Endometrial microvascular endothelial cells (primary cell): ENCODE results near the gene TMED3. TPM values are rescaled to one million over a fixed set of nuclear protein-coding genes. Genes with fewer than 3 reads are reported as not detected.

Source experiments
- in situ Hi-C: cut with HindIII; loops from 2 replicates; pipeline ENCODE4 v1.10.0; 2017; ENCODE audit warnings: low sequenced_read_pairs, low pct_unique_long_range_greater_than_20kb; ENCODE audit errors: inconsistent ontology term
- total RNA-seq: library from RNA; depleted of rRNA; stranded (reverse); fragments of >200 nt; gene quantifications from one replicate; pipeline ENCODE4 v1.2.3, GENCODE V29; 2015; ENCODE audit errors: inconsistent ontology term

The TMED3 gene
- total RNA-seq: 173 TPM

GRCh38 chr15:79310985-79311900, at the start of gene TMED3:
TSS of gene TMED3 (plus strand) at chr15:79311112. CDS start at chr15:79311250, 138 bp downstream.
- in situ Hi-C loops: no loop called here

- in situ Hi-C loops: no loop called here
These were observed 49.1 kb upstream of the TMED3 start for GRCh38 chr15:79261836-79262235.

DNA sequence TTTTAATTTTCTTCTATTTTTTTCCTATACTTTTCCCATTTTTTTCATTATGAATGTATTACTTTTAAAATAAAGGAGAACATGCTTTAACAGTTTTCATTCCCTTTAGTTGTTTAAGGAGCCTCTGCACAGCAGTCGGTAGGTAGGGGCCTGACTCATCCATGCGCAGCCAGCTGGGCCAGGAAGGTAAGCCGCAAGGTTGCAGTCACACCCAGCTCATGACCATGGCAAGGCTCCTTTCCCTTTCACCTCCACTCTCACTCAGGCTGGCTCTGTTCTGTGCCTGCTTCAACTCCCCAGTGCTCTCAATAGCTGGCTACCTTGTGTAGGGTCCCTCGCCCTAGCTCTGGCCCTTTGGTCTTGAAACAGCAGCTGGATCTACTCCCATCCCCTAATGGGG, 45.7 kb upstream of the TMED3 start:
- in situ Hi-C loops: no loop called here

GRCh38 chr15:79265987-79266579, 44.8 kb upstream of the TMED3 start:
- in situ Hi-C loops: no loop called here

- in situ Hi-C loops: no loop called here
These were observed 28.3 kb upstream of the TMED3 start, which contains the start of gene ANKRD34C for GRCh38 chr15:79282371-79283251. TSS of gene ANKRD34C (plus strand) at chr15:79282722. CDS start at chr15:79293285, 10,563 bp downstream.

GRCh38 chr15:79283252-79284048, 27.5 kb upstream of the TMED3 start:
- in situ Hi-C loops: no loop called here

- in situ Hi-C loops: no loop called here
These were observed 20.2 kb upstream of the TMED3 start for GRCh38 chr15:79290642-79291275.

- in situ Hi-C loops: no loop called here
These were observed 18.9 kb upstream of the TMED3 start for GRCh38 chr15:79292011-79292410.

GRCh38 chr15:79294075-79294474, 16.8 kb upstream of the TMED3 start:
- in situ Hi-C loops: no loop called here

GRCh38 chr15:79296583-79296982, 14.3 kb upstream of the TMED3 start:
- in situ Hi-C loops: no loop called here

DNA sequence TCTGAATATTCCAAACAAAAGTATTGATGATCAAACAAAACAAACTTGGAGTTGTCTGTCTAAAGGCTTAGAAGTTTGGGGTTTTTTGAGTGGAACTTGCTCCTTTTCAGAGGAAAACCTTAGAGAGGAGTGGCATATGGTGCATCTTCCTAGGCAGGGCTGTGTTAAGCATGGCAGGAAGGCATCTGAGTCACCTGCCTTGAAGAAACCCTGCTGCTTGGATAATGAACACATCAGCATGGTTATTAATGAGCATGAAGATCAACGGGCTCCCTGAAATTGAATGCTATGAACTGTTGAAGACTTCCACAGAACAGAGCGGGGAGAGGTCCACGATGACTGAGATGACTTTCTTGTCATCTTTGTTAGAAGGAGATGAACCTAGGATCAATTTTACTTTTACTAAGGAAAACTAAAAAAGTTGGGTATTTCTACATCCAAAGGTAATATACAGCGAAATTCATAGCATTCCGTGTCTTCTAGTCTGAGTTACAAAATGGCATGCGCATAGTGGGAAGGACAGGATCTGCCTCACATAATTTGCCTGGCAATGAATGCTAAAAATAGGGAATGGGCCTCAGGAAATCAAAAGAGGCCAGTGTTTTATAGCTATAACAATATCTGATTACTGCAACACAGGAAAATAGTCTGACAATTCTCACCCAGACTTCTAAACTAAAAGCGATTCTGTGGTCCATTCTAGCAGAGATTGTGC, 11.6 kb upstream of the TMED3 start:
- in situ Hi-C loops: no loop called here

- in situ Hi-C loops: no loop called here
These were observed 11.1 kb upstream of the TMED3 start for GRCh38 chr15:79299841-79300235.

GRCh38 chr15:79307251-79307650, 3.7 kb upstream of the TMED3 start:
- in situ Hi-C loops: no loop called here

GRCh38 chr15:79308874-79309273, 2.0 kb upstream of the TMED3 start:
- in situ Hi-C loops: no loop called here

DNA sequence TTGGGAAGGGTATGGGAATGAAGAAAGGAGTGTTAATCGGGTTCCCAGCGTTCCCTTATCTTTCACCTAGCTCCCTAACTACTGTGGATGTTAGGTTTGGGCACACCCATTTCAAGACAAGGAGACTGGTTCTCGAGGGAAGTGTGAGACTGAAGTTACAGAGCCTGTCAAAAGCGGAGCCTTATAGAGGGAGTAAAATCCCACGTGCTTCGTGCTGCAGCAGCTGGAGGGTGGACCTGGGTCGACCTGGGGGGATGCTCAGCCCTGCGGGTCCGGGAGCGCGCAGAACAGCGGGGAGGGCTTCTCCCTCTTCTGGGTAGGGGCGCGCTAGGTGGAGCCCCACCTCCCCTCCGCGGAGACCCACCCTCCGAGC, 314 bp upstream of the TMED3 start:
- in situ Hi-C loops: no loop called here

DNA sequence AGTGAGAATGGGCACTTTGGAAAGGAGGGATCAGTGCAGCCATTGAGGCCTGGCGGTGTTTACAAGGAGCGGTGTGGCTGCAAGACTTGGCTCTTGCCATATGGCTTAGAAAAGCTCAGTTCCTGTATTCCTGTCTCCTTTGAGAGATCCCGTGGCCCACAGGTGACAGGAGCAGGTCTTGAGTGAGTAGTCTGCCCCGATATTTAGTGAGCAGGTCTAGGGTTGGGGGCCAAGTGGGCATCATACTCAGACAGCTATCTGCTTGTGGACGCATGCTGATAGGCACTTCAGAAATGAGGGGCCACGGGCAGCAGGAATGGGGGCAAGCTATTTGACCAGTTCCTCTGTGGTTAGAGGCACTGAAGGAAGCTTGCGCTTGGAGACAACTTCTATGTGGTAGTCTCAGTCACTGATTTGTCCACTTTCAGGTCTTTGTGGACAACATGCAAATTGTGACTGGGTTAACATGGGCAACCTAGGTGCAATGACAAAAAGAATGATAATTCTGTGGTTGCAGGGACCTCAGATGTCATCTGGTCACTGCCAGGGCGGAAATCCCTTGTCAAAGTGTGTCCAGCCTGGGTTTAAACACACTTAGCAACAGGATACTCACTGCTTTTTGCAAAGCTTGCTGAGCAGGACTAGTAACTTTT, 1.1 kb downstream of the TMED3 start:
- in situ Hi-C loops: no loop called here

- in situ Hi-C loops: no loop called here
These were observed 3.3 kb downstream of the TMED3 start for GRCh38 chr15:79314186-79314585.
